Measurements from ENCODE around the gene U2AF2. TPM values are rescaled to one million over a fixed set of nuclear protein-coding genes. Genes with fewer than 3 reads are reported as not detected.

The U2AF2 gene
- total and polyA plus RNA-seq, 2 of the 8 experiments (the other 6 are each of a cell fraction or from before 2014, with no cell fraction given): 162 to 252 TPM

DNA sequence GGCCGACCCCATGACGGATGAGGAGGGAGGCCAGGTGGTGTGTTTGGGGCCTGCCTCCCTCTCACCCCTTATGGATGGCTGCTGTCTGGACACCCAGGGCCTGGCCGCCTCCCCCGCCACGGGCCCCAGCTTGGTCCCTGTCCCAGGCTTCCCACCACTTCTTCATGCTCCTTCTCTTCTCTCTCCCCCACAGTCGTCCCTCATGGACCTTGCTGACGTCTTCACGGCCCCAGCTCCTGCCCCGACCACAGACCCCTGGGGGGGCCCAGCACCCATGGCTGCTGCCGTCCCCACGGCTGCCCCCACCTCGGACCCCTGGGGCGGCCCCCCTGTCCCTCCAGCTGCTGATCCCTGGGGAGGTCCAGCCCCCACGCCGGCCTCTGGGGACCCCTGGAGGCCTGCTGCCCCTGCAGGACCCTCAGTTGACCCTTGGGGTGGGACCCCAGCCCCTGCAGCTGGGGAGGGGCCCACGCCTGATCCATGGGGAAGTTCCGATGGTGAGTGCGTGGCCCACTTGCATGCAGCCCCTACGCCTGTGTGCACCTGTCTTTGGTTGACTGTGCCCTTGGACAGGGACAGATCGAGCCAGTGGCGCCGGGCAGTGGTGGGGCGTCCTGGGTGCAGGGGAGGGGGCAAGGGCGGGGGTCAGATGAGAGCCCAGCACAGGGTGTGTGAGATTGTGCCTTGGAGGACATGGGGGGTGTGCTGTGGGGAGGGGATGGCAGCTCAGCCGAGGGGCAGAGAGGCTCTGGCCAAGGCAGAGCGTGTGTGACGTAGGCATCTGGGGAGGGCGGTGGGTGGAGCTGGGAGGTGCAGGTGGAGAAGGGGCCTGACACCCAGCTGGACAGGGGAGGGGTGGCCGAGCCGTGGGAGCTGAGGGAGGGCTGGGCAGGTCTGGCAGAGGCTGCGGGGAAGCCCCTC is 37.0 kb downstream of the U2AF2 start:
- Histone ChIP-seq H3K27me3 (replicated peaks in 1 of 4; ENCODE audit: control insufficient read depth in 3 of 4, extremely low read depth in 1 of 4, insufficient read depth in 3 of 4, low read length in 3 of 4) (no peaks in the 10 kb centered on the region; a peak in 1 of 7 replicates), H2AFZ (ENCODE audit: low read length) (no peak overlapping the region), H3K23ac (ENCODE audit: insufficient read length) (no peak overlapping the region), H3K56ac (replicated peaks; ENCODE audit: insufficient read length, low read depth, low read length) (no peak overlapping the region), H4K20me1 (replicated peaks in 1 of 2; ENCODE audit: control insufficient read depth in 1 of 2, insufficient read depth in 2 of 2, low read length in 2 of 2) (peaks cover 0 to 21% of the 10 kb centered on the region in 2 experiments), H3K36me3 (ENCODE audit: control insufficient read depth in 2 of 4, insufficient read depth in 4 of 4, low read length in 3 of 4) (peaks cover 4 to 46% (median 23%) of the 10 kb centered on the region in 4 experiments; a peak in 7 of 8 replicates), H3K27ac (ENCODE audit: low read depth, low read length) (no peak overlapping the region), H2BK12ac (ENCODE audit: low read depth, low read length) (no peak overlapping the region), H3K4me1 (replicated peaks in 1 of 4; ENCODE audit: control insufficient read depth in 3 of 4, insufficient read depth in 4 of 4, low read length in 3 of 4) (no peaks in the 10 kb centered on the region), H3K4me3 (ENCODE audit: extremely low read depth in 1 of 4, insufficient read depth in 2 of 4, low read depth in 3 of 4, low read length in 4 of 4) (no peak overlapping the region), H3K79me2 (ENCODE audit: control insufficient read depth in 1 of 2, insufficient read depth in 2 of 2, low read length in 2 of 2) (no peaks in the 10 kb centered on the region; a peak in 1 of 4 replicates), H4K91ac (replicated peaks; ENCODE audit: insufficient read length, low read length) (no peak overlapping the region), H3K4ac (replicated peaks; ENCODE audit: insufficient read length, low read depth, low read length) (no peak overlapping the region), H3K23me2 (ENCODE audit: low read depth, low read length) (no peaks in the 10 kb centered on the region), H2BK5ac (ENCODE audit: low read depth, low read length) (no peak overlapping the region), H2BK120ac (replicated peaks; ENCODE audit: low read depth, low read length) (no peak overlapping the region), H4K8ac (ENCODE audit: extremely low read depth, insufficient read depth, low read length) (no peak overlapping the region), H3K14ac (ENCODE audit: insufficient read length) (no peak overlapping the region), H3K9ac (replicated peaks in 1 of 4; ENCODE audit: extremely low read depth in 1 of 4, low read depth in 3 of 4, low read length in 3 of 4) (no peak overlapping the region), H2BK15ac (ENCODE audit: low read length) (no peak overlapping the region), H3K4me2 (ENCODE audit: insufficient read depth in 1 of 2, low read depth in 2 of 2, low read length in 2 of 2) (no peak overlapping the region), H4K5ac (ENCODE audit: insufficient read length, low read depth, low read length) (no peak overlapping the region), H2AK5ac (ENCODE audit: low read depth, low read length) (no peak overlapping the region), H3K9me3 (ENCODE audit: insufficient read depth in 2 of 2, low read depth in 1 of 2, low read length in 1 of 2) (no peaks in the 10 kb centered on the region), H2BK20ac (ENCODE audit: low read length) (no peak overlapping the region), H3K18ac (ENCODE audit: extremely low read depth, low read length) (no peak overlapping the region), H3K79me1 (ENCODE audit: low read depth, low read length) (peaks cover 3% of the 10 kb centered on the region)
- POLR2A ChIA-PET (ENCODE audit: partially characterized antibody): interaction anchor here (1.5 to 1.9 kb wide), 3 partner anchors 9 to 12 kb away, joined by 5 to 6 read pairs (median 5); no protein-coding TSS in a partner anchor
- FAIRE-seq (no peak), DNase-seq (ENCODE audit: low read depth in 1 of 2, low spot score in 2 of 2) (no peak)
- 89% methylated on average over 20 of the region's 31 CpGs; no CpG with 5 or more reads in 1 of the 2 experiments for WGBS, 2 experiments (ENCODE audit: extremely low coverage in 1 of 2, insufficient coverage in 1 of 2, insufficient read length in 1 of 2, insufficient replicate concordance in 2 of 2, low coverage in 1 of 2, low lambda C conversion rate in 2 of 2, missing lambda C conversion rate in 1 of 2)
- CTCF ChIA-PET (ENCODE audit: partially characterized antibody): interaction anchor here (1.7 kb wide), 1 partner anchor 12 kb away, joined by 5 read pairs; no protein-coding TSS in a partner anchor
- TF ChIP-seq SP2 (IDR thresholded peaks at IDR 0.05; ENCODE audit: low read length) (no peak), ZNF274 (IDR thresholded peaks at IDR 0.05; ENCODE audit: borderline replicate concordance, extremely low read depth, low read length) (no peak), SIN3A (conservative IDR thresholded peaks at IDR 0.05 in 1 of 2, IDR thresholded peaks at IDR 0.05 in 1 of 2; ENCODE audit: low read depth in 1 of 2, low read length in 2 of 2) (no peak), CHD2 (IDR thresholded peaks at IDR 0.05; ENCODE audit: low read length) (no peak), BACH1 (IDR thresholded peaks at IDR 0.05; ENCODE audit: low read length) (no peak), EGR1 (IDR thresholded peaks at IDR 0.05; ENCODE audit: borderline replicate concordance, low read depth, low read length) (no peak), CEBPB (IDR thresholded peaks at IDR 0.05; ENCODE audit: low read depth, low read length) (no peak), BRCA1 (IDR thresholded peaks at IDR 0.05; ENCODE audit: low read depth, low read length) (no peak), BCL11A (IDR thresholded peaks at IDR 0.05; ENCODE audit: low read depth in 2 of 2, low read length in 2 of 2) (no peak), TCF12 (IDR thresholded peaks at IDR 0.05; ENCODE audit: low read depth, low read length) (no peak)
- TF ChIP-seq, protein P1, sequence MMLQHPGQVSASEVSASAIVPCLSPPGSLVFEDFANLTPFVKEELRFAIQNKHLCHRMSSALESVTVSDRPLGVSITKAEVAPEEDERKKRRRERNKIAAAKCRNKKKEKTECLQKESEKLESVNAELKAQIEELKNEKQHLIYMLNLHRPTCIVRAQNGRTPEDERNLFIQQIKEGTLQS (IDR thresholded peaks at IDR 0.05; ENCODE audit: insufficient read depth, low read depth, low read length): no peak
- TF ChIP-seq, protein P2, sequence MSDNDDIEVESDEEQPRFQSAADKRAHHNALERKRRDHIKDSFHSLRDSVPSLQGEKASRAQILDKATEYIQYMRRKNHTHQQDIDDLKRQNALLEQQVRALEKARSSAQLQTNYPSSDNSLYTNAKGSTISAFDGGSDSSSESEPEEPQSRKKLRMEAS (IDR thresholded peaks at IDR 0.05): no peak

Data from H1 (cell line).